H1 (cell line): Measurements from ENCODE around the gene RNF26. TPM values are rescaled to one million over a fixed set of nuclear protein-coding genes. Genes with fewer than 3 reads are reported as not detected.

Experiments used
- CTCF ChIA-PET: fragments of 300-600 bp; sonication (Branson Sonifier 250); formaldehyde crosslinking; loops from one replicate; lab custom pipeline; 2021; ENCODE audit not compliant: partially characterized antibody; lab: Charles Lee
- POLR2A ChIA-PET: fragments of 300-600 bp; sonication (Branson Sonifier 250); formaldehyde crosslinking; loops from one replicate; lab custom pipeline; 2021; ENCODE audit warnings: inconsistent platforms; ENCODE audit not compliant: partially characterized antibody; lab: Charles Lee
- DNase-seq, 2 experiments: peaks; one replicate each; pipeline versions ENCODE4 v3.0.0 to v3.0.0-alpha.2; 2010 to 2022; ENCODE audit warnings: low spot score in 2 of 2, low read depth in 1 of 2, mixed read lengths in 1 of 2
- FAIRE-seq: peaks from 2 replicates; lab custom pipeline; 2011; peaks lifted over from hg19 to GRCh38; lab: Jason Lieb, UNC
- H2AFZ ChIP-seq: 2 replicates; pipeline ENCODE4 v1.8.1; 2012; ENCODE audit warnings: low read length, inconsistent platforms
- H2AK5ac ChIP-seq: 2 replicates; pipeline ENCODE4 v1.6.1; 2013; ENCODE audit warnings: low read depth, low read length
- H2BK120ac ChIP-seq: replicated peaks from 2 replicates; pipeline ENCODE3; 2013; ENCODE audit warnings: low read depth, low read length, inconsistent platforms
- H2BK12ac ChIP-seq: 2 replicates; pipeline ENCODE4 v1.6.1; 2013; ENCODE audit warnings: low read depth, low read length
- H2BK15ac ChIP-seq: 2 replicates; pipeline ENCODE4 v1.6.1; 2013; ENCODE audit warnings: low read length
- H2BK20ac ChIP-seq: 2 replicates; pipeline ENCODE4 v1.6.1; 2013; ENCODE audit warnings: low read length
- H2BK5ac ChIP-seq: 2 replicates; pipeline ENCODE4 v1.6.1; 2013; ENCODE audit warnings: low read depth, low read length
- H3K14ac ChIP-seq: 2 replicates; pipeline ENCODE4 v1.6.1; 2013; ENCODE audit warnings: inconsistent platforms; ENCODE audit not compliant: insufficient read length
- H3K18ac ChIP-seq: 2 replicates; pipeline ENCODE4 v1.6.1; 2013; ENCODE audit warnings: low read length; ENCODE audit errors: extremely low read depth
- H3K23ac ChIP-seq: 2 replicates; pipeline ENCODE4 v1.6.1; 2013; ENCODE audit warnings: inconsistent platforms; ENCODE audit not compliant: insufficient read length
- H3K23me2 ChIP-seq: 2 replicates; pipeline ENCODE4 v1.6.1; 2013; ENCODE audit warnings: low read depth, low read length
- H3K27ac ChIP-seq: 2 replicates; pipeline ENCODE4 v1.6.1; 2011; ENCODE audit warnings: low read depth, low read length, inconsistent platforms
- H3K27me3 ChIP-seq, 4 experiments: replicated peaks in 1 of 4; 1 replicate in 1 of 4; 2 replicates in 3 of 4; pipeline versions ENCODE4 v1.6.1 to v1.8.1; 2011 to 2013; ENCODE audit warnings: low read length in 3 of 4, mild to moderate bottlenecking in 3 of 4, inconsistent platforms in 2 of 4, mixed read lengths in 2 of 4, moderate library complexity in 1 of 4; ENCODE audit not compliant: control insufficient read depth in 3 of 4, insufficient read depth in 3 of 4; ENCODE audit errors: extremely low read depth in 1 of 4
- H3K36me3 ChIP-seq, 4 experiments: 2 replicates each; pipeline versions ENCODE4 v1.6.1 to v1.8.1; 2011 to 2013; ENCODE audit warnings: mild to moderate bottlenecking in 4 of 4, low read length in 3 of 4, moderate library complexity in 2 of 4, control low read depth in 1 of 4, inconsistent platforms in 1 of 4; ENCODE audit not compliant: insufficient read depth in 4 of 4, control insufficient read depth in 2 of 4
- H3K4ac ChIP-seq: replicated peaks from 2 replicates; pipeline ENCODE3; 2013; ENCODE audit warnings: low read length, low read depth, mixed read lengths, inconsistent platforms; ENCODE audit not compliant: insufficient read length
- H3K4me1 ChIP-seq, 4 experiments: replicated peaks in 1 of 4; 1 replicate in 1 of 4; 2 replicates in 3 of 4; pipeline versions ENCODE4 v1.6.1 to v1.8.1; 2011 to 2013; ENCODE audit warnings: low read length in 3 of 4, inconsistent platforms in 2 of 4, mixed read lengths in 1 of 4; ENCODE audit not compliant: insufficient read depth in 4 of 4, control insufficient read depth in 3 of 4
- H3K4me2 ChIP-seq, 2 experiments: 2 replicates each; pipeline versions ENCODE4 v1.6.1 to v1.8.1; 2011 to 2013; ENCODE audit warnings: low read depth in 2 of 2, low read length in 2 of 2, control low read depth in 1 of 2, inconsistent platforms in 1 of 2, mild to moderate bottlenecking in 1 of 2; ENCODE audit not compliant: insufficient read depth in 1 of 2
- H3K4me3 ChIP-seq, 4 experiments: fragments of 200-600, 300-600 bp in 1 of 4; sonication (generic), shearing (Covaris generic), sonication (Bioruptor Twin) in 1 of 4; 2 replicates each; pipeline versions ENCODE4 v1.5.1 to v1.8.1; 2011 to 2016; ENCODE audit warnings: low read length in 4 of 4, low read depth in 3 of 4, control low read depth in 2 of 4, inconsistent platforms in 2 of 4, mild to moderate bottlenecking in 2 of 4, mixed read lengths in 1 of 4, moderate library complexity in 1 of 4; ENCODE audit not compliant: insufficient read depth in 2 of 4; ENCODE audit errors: extremely low read depth in 1 of 4
- H3K56ac ChIP-seq: replicated peaks from 2 replicates; pipeline ENCODE3; 2013; ENCODE audit warnings: low read depth, mild to moderate bottlenecking, mixed read lengths, low read length, inconsistent platforms; ENCODE audit not compliant: insufficient read length
- H3K79me1 ChIP-seq: 2 replicates; pipeline ENCODE4 v1.6.1; 2013; ENCODE audit warnings: low read depth, low read length, control low read depth
- H3K79me2 ChIP-seq, 2 experiments: 2 replicates each; pipeline versions ENCODE4 v1.6.1 to v1.8.1; 2012 to 2013; ENCODE audit warnings: low read length in 2 of 2, mild to moderate bottlenecking in 2 of 2, inconsistent platforms in 1 of 2; ENCODE audit not compliant: insufficient read depth in 2 of 2, control insufficient read depth in 1 of 2
- H3K9ac ChIP-seq, 4 experiments: replicated peaks in 1 of 4; 1 replicate in 1 of 4; 2 replicates in 3 of 4; pipeline versions ENCODE4 v1.6.1 to v1.8.1; 2011 to 2013; ENCODE audit warnings: low read depth in 3 of 4, low read length in 3 of 4, control low read depth in 2 of 4, mild to moderate bottlenecking in 2 of 4, moderate library complexity in 2 of 4, inconsistent platforms in 1 of 4; ENCODE audit errors: extremely low read depth in 1 of 4
- H3K9me3 ChIP-seq, 2 experiments: 2 replicates each; pipeline versions ENCODE4 v1.6.1 to v1.8.1; 2012 to 2013; ENCODE audit warnings: mild to moderate bottlenecking in 2 of 2, moderate library complexity in 2 of 2, control low read depth in 1 of 2, inconsistent platforms in 1 of 2, low read depth in 1 of 2, low read length in 1 of 2, mixed read lengths in 1 of 2; ENCODE audit not compliant: insufficient read depth in 2 of 2
- H4K20me1 ChIP-seq, 2 experiments: replicated peaks in 1 of 2; 2 replicates each; pipeline versions ENCODE3 to v1.8.1; 2011 to 2013; ENCODE audit warnings: inconsistent platforms in 2 of 2, low read length in 2 of 2, mild to moderate bottlenecking in 1 of 2; ENCODE audit not compliant: insufficient read depth in 2 of 2, control insufficient read depth in 1 of 2
- H4K5ac ChIP-seq: 2 replicates; pipeline ENCODE4 v1.6.1; 2013; ENCODE audit warnings: low read length, low read depth, mixed read lengths, inconsistent platforms; ENCODE audit not compliant: insufficient read length
- H4K8ac ChIP-seq: 2 replicates; pipeline ENCODE4 v1.8.0; 2013; ENCODE audit warnings: mild to moderate bottlenecking, moderate library complexity, low read length, inconsistent platforms; ENCODE audit not compliant: insufficient read depth; ENCODE audit errors: extremely low read depth
- H4K91ac ChIP-seq: replicated peaks from 2 replicates; pipeline ENCODE3; 2013; ENCODE audit warnings: low read length, mixed read lengths, inconsistent platforms; ENCODE audit not compliant: insufficient read length
- ATF3 ChIP-seq: IDR thresholded peaks from 2 replicates; pipeline ENCODE4 v1.6.1; 2011; ENCODE audit warnings: low read depth, mild to moderate bottlenecking, low read length; ENCODE audit not compliant: insufficient read depth
- CHD2 ChIP-seq: IDR thresholded peaks from 2 replicates; pipeline ENCODE4 v1.6.1; 2012; ENCODE audit warnings: low read length, improper control_type of control experiment
- EGR1 ChIP-seq: IDR thresholded peaks from 2 replicates; pipeline ENCODE4 v1.6.1; 2011; ENCODE audit warnings: low read depth, low read length, borderline replicate concordance
- GTF2F1 ChIP-seq: IDR thresholded peaks from 2 replicates; pipeline ENCODE4 v1.6.1; 2012; ENCODE audit warnings: low read depth, low read length, improper control_type of control experiment, borderline replicate concordance
- HDAC2 ChIP-seq, 2 experiments: fragments of 300-600 bp in 1 of 2; sonication (generic) in 1 of 2; IDR thresholded peaks; 2 replicates each; pipeline ENCODE4 v1.6.1; 2011 to 2012; ENCODE audit warnings: low read depth in 2 of 2, low read length in 2 of 2, mild to moderate bottlenecking in 2 of 2, moderate library complexity in 2 of 2, borderline replicate concordance in 1 of 2, inconsistent platforms in 1 of 2
- JUND ChIP-seq: IDR thresholded peaks from 2 replicates; pipeline ENCODE4 v1.6.1; 2011; ENCODE audit warnings: mild to moderate bottlenecking, improper control_type of control experiment, low read length
- MAX ChIP-seq: IDR thresholded peaks from 2 replicates; pipeline ENCODE4 v1.6.1; 2012; ENCODE audit warnings: inconsistent platforms
- SIN3A ChIP-seq, 2 experiments: IDR thresholded peaks in 1 of 2; conservative IDR thresholded peaks in 1 of 2; 2 replicates each; pipeline ENCODE4 v1.6.1; 2011 to 2012; ENCODE audit warnings: low read length in 2 of 2, improper control_type of control experiment in 1 of 2, low read depth in 1 of 2, mild to moderate bottlenecking in 1 of 2
- SP1 ChIP-seq: IDR thresholded peaks from 2 replicates; pipeline ENCODE4 v1.6.1; 2011; ENCODE audit warnings: low read depth, low read length
- SUZ12 ChIP-seq: fragments of 200-600 bp; sonication (generic); IDR thresholded peaks from 2 replicates; pipeline ENCODE4 v1.6.1; 2012; ENCODE audit warnings: mild to moderate bottlenecking, inconsistent platforms, low read length, moderate library complexity, mixed read lengths
- TAF1 ChIP-seq: IDR thresholded peaks from 2 replicates; pipeline ENCODE4 v1.6.1; 2011; ENCODE audit warnings: mild to moderate bottlenecking, low read depth, low read length
- WGBS, 2 experiments: shearing (Covaris generic) in 1 of 2; methylation state at CpG; one replicate each; pipeline versions ENCODE4 v1.1.6 to v1.1.7; 2013 to 2015; ENCODE audit warnings: low lambda C conversion rate in 2 of 2, mixed read lengths in 2 of 2, inconsistent platforms in 1 of 2, low coverage in 1 of 2, missing lambda C conversion rate in 1 of 2; ENCODE audit not compliant: insufficient replicate concordance in 2 of 2, insufficient coverage in 1 of 2, insufficient read length in 1 of 2; ENCODE audit errors: extremely low coverage in 1 of 2, missing lambda C conversion rate in 1 of 2; 5-methylcytosine and 5-hydroxymethylcytosine counted together
- polyA plus RNA-seq, 7 experiments: library from polyadenylated mRNA; depleted of rRNA in 3 of 7; stranded (reverse) in 5 of 7; unstranded in 2 of 7; fragments of >200 nt in 5 of 7; fragments of 200-250 nt in 2 of 7; gene quantifications; 1 replicate in 5 of 7; 2 replicates in 1 of 7; 4 replicates in 1 of 7; pipeline versions ENCODE4 v1.2.1 to v1.2.3, GENCODE V29; 2011 to 2013; ENCODE audit warnings: missing spikeins in 2 of 7, mixed read lengths in 2 of 7
- total RNA-seq: library from RNA; stranded (reverse); fragmentation: NEBNext Ultra II Directional; extraction: Animal tissue kit (Norgen Biotek cat#: 25700); gene quantifications from 2 replicates; pipeline ENCODE4 v1.2.1, GENCODE V29; 2021

RNF26 gene
- total and polyA plus RNA-seq, 2 of the 8 experiments (the other 6 are each of a cell fraction or from before 2014, with no cell fraction given) = 82.7 to 84.0 TPM

- FAIRE-seq = no peak
- no peak overlapping the region for H2BK20ac ChIP-seq
- no peak overlapping the region for H4K5ac ChIP-seq
- no peak overlapping the region for H2BK5ac ChIP-seq
- ChIA-PET CTCF (interaction anchor here (1.4 to 10.9 kb wide), 6 partner anchors 18 to 115 kb away, joined by 3 to 474 read pairs (median 6); partner anchors contain the start of genes C1QTNF5 and USP2), POLR2A (interaction anchor here (1.6 to 1.8 kb wide), 2 partner anchors 7 to 21 kb away, joined by 3 to 8 read pairs; no protein-coding TSS in a partner anchor)
- peaks cover 11 to 26% (median 22%) of the 10 kb centered on the region in 4 experiments for H3K27me3 ChIP-seq
- H3K23me2 ChIP-seq = peaks cover 6% of the 10 kb centered on the region
- no peak overlapping the region for H4K8ac ChIP-seq
- peaks cover 12 to 24% (median 19%) of the 10 kb centered on the region in 4 experiments for H3K4me1 ChIP-seq
- no peak overlapping the region for H2AFZ ChIP-seq
- no peak overlapping the region for H4K91ac ChIP-seq
- H3K14ac ChIP-seq = no peak overlapping the region
- H3K9ac ChIP-seq = no peak overlapping the region
- H3K4me3 ChIP-seq = no peak overlapping the region
- no peak overlapping the region for H3K4ac ChIP-seq
- H3K18ac ChIP-seq = no peak overlapping the region
- H2BK120ac ChIP-seq = no peak overlapping the region
- WGBS, 2 experiments = 86% methylated on average over 10 of the region's 10 CpGs; no CpG with 5 or more reads in 1 of the 2 experiments
- H3K4me2 ChIP-seq = no peak overlapping the region
- H3K79me1 ChIP-seq = no peaks in the 10 kb centered on the region; the same call in 1 of the 2 replicates
- no peaks in the 10 kb centered on the region for H3K9me3 ChIP-seq
- DNase-seq = no peak
- no peaks in the 10 kb centered on the region for H3K79me2 ChIP-seq
- no peak overlapping the region for H2AK5ac ChIP-seq
- no peak overlapping the region for H3K56ac ChIP-seq
- peaks cover 4 to 21% of the 10 kb centered on the region in 2 experiments for H4K20me1 ChIP-seq
- no peak overlapping the region for H3K27ac ChIP-seq
- H3K36me3 ChIP-seq = peaks cover 0 to 6% (median 5%) of the 10 kb centered on the region in 4 experiments; a peak in 3 of 8 replicates
- no peak overlapping the region for H3K23ac ChIP-seq
- no peak overlapping the region for H2BK12ac ChIP-seq
- H2BK15ac ChIP-seq = no peak overlapping the region
- TF ChIP-seq HDAC2 (IDR thresholded peaks at IDR 0.05; ENCODE audit: borderline replicate concordance in 1 of 2, low read depth in 2 of 2, low read length in 2 of 2) (no peak), ATF3 (no peak), SIN3A (conservative IDR thresholded peaks at IDR 0.05 in 1 of 2, IDR thresholded peaks at IDR 0.05 in 1 of 2; ENCODE audit: low read depth in 1 of 2, low read length in 2 of 2) (no peak), EGR1 (no peak), GTF2F1 (no peak), TAF1 (no peak), CHD2 (no peak), JUND (no peak), MAX (no peak), SUZ12 (no peak), SP1 (no peak)
Measured at GRCh38 chr11:119359365-119360214, 25.3 kb downstream of the RNF26 start.
